GM20000 (cell line): ENCODE data around the gene SERPINA12.
"Not testable (repeated sequence)": the region's sequence is repeated elsewhere in the genome, so short reads cannot be mapped to it uniquely, and the experiment has no call there.

Experiments used
- DNase-seq: peaks from one replicate; pipeline ENCODE4 v3.0.0; 2012; ENCODE audit warnings: low spot score
- TF ChIP-seq, protein P1 (sequence below): IDR thresholded peaks from 2 replicates; pipeline ENCODE4 v1.5.1; 2012; ENCODE audit warnings: mild to moderate bottlenecking, control low read depth; ENCODE audit errors: extremely low read depth, missing control alignments

SERPINA12 gene

DNA sequence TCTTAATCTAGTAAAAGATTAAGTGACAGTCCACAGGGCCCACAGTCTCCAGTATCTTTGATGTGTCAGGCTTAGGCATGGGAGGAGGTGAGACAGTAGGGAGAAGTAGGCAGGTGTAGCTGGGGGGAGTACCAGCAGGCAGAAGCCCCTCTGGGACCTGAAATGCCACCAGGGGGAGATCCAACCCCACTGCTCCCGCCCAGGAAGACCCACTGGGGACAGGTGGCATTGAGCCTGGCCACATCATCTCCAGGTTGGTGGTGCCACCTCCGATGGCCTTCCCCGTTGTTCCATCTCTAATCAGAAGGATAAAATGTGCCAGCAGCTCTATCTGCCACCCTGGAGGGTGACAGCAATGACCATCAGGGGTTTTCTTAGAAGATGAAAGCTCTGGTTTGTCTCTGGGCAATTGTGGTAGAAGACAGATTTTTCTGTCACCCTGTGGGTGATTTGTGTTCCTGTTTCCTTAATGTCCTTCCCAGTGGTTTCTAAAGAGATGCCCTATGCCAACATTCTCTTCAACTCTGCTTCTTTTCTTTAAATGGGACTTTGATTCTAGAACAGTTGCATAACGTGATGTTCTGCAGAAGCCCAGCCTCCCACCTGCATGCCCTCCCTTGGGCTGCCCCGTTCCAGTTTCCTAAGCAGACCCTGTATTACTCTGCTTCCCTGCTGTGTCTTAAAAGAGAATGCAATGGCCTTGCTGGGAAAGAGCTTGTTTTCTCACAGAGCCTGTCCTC, 12.3 kb upstream of the SERPINA12 start:
- DNase-seq = no peak
- TF ChIP-seq, protein P1, sequence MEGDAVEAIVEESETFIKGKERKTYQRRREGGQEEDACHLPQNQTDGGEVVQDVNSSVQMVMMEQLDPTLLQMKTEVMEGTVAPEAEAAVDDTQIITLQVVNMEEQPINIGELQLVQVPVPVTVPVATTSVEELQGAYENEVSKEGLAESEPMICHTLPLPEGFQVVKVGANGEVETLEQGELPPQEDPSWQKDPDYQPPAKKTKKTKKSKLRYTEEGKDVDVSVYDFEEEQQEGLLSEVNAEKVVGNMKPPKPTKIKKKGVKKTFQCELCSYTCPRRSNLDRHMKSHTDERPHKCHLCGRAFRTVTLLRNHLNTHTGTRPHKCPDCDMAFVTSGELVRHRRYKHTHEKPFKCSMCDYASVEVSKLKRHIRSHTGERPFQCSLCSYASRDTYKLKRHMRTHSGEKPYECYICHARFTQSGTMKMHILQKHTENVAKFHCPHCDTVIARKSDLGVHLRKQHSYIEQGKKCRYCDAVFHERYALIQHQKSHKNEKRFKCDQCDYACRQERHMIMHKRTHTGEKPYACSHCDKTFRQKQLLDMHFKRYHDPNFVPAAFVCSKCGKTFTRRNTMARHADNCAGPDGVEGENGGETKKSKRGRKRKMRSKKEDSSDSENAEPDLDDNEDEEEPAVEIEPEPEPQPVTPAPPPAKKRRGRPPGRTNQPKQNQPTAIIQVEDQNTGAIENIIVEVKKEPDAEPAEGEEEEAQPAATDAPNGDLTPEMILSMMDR = no peak

DNA sequence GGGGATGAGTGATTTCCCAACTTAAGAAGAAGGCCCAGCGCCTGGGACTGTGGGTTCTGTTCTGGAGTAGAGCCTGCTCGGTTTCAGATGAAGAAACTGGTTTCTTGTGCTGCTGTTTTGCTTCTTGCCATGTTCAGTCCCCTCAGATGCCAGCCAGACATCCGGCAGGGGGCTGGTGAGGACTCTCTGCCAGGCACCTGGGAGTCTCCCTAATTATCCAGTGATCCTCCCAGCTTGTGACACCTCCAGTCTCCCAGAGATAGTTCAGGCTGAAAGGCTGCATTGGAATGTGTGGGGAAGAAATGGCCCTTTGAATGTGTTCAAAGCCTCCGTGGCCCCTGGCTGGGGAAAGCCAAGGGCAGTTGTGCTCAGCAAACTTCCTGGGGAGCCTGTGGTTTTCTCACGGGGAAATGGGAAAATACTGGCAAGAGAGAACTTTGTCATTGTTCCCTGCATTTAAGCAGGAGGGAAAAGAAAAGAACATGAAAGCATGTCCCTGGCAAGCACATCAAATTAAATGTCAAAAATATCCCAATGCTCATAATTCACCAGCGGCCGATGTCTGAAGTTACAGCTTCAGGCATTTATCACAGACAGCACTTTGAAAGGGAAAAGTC, 8.5 kb upstream of the SERPINA12 start:
- no peak for DNase-seq
- TF ChIP-seq, protein P1 = no peak

DNA sequence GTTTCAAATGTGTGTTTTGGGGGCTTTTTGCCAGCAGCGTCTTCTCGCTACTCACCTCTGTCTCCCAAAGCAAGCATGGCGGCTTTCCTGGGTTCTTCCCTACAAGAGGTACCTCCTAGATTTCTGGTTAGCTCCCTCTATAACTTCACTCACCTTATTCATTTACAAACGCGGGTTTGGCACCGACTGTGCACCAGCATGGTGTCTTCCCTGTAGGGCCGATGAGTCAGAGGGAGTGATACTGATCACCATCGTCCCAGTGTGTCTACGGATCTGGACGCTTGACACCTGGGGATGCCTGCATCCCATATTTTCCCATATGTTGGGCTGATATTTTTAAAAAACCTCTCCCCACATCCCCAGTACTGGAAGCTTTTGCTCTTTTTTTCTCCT, 8.0 kb upstream of the SERPINA12 start:
- no peak for DNase-seq
- TF ChIP-seq, protein P1 = no peak

DNA sequence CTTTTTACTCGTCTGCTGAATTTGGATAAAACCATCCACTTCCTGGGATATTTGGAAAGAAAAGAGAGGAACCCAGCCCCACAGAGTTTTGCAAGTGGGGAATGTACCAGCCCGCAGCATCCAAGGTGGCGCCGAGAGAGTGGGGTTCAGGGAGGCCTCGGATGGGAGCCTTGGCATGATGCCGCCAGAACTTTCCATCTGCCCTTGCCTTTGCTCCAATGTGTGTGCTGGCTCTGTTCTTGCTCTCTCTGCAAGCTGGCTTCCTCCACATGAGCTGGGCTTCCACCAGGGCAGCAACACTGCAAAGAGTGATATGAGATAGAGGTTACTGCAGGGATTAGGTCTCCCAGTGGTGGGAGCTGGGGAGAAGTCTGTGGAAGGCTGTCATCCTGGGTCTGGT, 6.6 kb upstream of the SERPINA12 start:
- TF ChIP-seq, protein P1 = no peak
- DNase-seq = no peak

DNA sequence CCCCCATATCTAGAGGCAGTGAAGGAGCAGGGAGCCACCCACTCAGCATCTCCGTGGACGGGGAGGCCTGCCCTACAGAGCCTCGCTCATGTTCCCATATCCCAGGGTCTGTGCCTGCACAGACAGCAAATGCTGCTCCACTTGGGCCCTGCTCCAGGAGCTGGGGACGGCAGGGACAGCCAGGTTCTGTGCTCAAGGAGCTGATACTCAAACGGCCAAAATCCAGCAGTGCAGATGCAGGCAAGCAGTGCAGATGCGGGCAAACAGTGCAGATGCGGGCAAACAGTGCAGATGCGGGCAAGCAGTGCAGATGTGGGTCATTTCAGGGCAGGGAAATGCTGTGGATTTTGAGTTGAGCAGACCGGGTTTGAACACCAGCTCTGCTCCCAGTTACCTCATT, 6.2 kb upstream of the SERPINA12 start:
- no peak for DNase-seq
- TF ChIP-seq, protein P1 = no peak

DNA sequence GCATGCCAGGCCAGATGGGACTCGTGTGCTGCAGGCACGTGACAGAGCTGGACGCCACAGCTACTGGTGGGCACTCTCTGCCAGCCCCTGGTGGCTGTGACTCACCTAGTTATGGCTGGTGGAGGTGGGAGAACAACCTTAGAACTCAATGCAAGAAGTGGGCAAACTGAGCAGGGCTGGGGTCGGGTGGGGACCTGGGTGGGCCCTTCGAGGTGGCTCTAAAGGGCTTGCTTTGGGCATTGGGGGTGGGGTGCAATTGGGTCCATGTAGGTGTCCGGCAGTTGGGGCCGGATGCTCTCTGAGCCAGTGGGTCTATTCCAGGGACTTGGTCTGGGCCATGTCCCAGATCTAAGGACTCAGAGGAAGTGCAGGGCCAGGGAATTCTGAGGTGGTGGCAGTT, 5.1 kb upstream of the SERPINA12 start:
- TF ChIP-seq, protein P1 = no peak
- no peak for DNase-seq

DNA sequence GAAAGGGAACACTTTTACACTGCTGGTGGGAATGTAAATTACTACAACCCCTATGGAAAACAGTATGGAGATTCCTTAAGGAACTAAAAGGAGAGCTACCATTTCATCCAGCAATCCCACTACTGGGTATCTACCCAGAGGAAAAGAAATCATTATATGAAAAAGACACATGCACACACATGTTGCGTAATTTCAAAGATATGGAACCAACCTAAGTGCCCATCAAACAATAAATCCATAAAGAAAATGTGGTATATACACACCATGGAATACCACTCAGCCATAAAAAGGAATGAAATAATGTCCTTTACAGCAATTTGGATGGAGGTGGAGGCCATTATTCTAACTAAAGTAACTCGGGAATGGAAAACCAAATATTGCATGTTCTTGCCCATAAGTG, 1.2 kb upstream of the SERPINA12 start:
- not testable (repeated sequence) for DNase-seq

DNA sequence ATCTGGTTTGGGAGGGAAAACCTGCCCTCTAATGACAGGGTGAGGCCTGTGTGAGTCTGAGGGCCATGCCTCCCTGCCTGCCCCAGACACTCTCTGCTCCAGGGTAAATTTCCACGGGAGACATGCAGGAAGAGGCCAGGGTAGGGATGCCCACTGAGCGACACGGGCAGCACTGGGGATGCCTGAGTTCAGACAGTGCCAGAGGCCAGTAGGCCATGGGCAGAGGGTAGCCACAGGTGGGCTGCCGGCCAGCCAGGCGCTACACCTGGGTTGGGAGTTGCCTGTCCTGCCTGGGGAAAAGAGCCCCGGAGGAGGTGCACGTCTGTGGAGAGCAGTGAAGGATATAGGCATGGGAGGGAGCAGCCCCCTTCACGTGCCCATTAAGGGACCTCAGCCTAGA, 3.6 kb downstream of the SERPINA12 start:
- TF ChIP-seq, protein P1 = no peak

More for the DNA sequence above, 3.6 kb downstream of the SERPINA12 start:
- no peak for DNase-seq
